Measurements from ENCODE around the gene OR56A5. TPM values are rescaled to one million over a fixed set of nuclear protein-coding genes. Genes with fewer than 3 reads are reported as not detected.

OR56A5 gene
- total RNA-seq, 1 donor from 2014 or later: not detected

- TF ChIP-seq CTCF (IDR thresholded peaks at IDR 0.05): no peak
- Mint-ChIP-seq H3K27me3 (ENCODE audit: unreplicated experiment) (no peaks in the 10 kb centered on the region), H3K4me3 (ENCODE audit: unreplicated experiment) (no peak overlapping the region), H3K9me3 (ENCODE audit: unreplicated experiment) (peaks cover 69% of the 10 kb centered on the region), H3K27ac (ENCODE audit: unreplicated experiment) (no peak overlapping the region), H3K36me3 (ENCODE audit: unreplicated experiment) (peaks cover 2% of the 10 kb centered on the region), H3K4me1 (ENCODE audit: unreplicated experiment) (no peaks in the 10 kb centered on the region)
- DNase-seq (ENCODE audit: extremely low spot score, unreplicated experiment): peak; percentile 78
Observed at GRCh38 chr11:5928811-5929210, 39.5 kb downstream of the OR56A5 start.

DNA sequence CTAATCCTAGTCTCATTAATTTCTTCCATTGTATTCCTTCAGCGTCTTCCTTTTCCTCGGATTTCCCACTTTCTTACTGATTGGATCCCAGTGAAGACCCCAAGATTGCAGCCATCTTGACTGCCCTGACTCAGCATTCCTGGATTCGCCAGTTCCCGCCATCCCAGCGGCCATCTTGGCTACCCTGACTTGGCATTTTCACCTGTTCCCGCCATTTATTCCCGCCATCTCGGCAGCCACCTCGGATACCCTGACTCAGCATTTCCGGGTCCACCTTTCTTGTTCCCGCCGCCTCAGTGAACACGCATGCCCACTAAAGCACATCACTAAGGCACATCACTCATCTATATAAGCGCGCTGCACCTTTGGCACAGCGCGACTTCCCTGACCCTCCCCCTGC is 40.0 kb downstream of the OR56A5 start:
- no peak for TF ChIP-seq CTCF (IDR thresholded peaks at IDR 0.05)
- H3K9me3 Mint-ChIP-seq (ENCODE audit: unreplicated experiment): peaks cover 65% of the 10 kb centered on the region
- no peak overlapping the region for H3K4me3 Mint-ChIP-seq (ENCODE audit: unreplicated experiment)
- H3K36me3 Mint-ChIP-seq (ENCODE audit: unreplicated experiment): peaks cover 2% of the 10 kb centered on the region
- H3K4me1 Mint-ChIP-seq (ENCODE audit: unreplicated experiment): no peaks in the 10 kb centered on the region
- H3K27ac Mint-ChIP-seq (ENCODE audit: unreplicated experiment): no peak overlapping the region
- H3K27me3 Mint-ChIP-seq (ENCODE audit: unreplicated experiment): no peaks in the 10 kb centered on the region
- DNase-seq (ENCODE audit: extremely low spot score, unreplicated experiment): no peak

DNA sequence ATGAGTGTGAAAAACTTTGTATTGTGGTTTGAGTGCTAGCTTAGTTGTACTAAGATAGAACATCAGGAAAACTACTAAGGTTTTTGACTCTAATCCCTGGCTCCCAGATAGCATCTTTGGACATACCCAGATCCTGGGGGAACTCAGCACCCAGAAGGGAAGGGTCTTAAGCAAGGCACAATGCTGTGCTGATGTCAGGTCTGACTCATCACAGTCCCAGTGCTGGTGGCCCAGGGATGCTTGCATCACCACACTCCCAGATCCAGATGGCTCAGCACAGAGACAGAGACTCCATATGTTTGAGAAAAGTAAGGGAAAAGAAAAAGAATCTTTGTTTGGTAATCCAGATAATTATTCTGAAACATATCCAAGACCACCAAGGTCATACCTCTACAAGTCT is 44.5 kb downstream of the OR56A5 start:
- no peak for DNase-seq (ENCODE audit: extremely low spot score, unreplicated experiment)
- H3K4me3 Mint-ChIP-seq (ENCODE audit: unreplicated experiment): no peak overlapping the region
- H3K27ac Mint-ChIP-seq (ENCODE audit: unreplicated experiment): no peak overlapping the region
- H3K9me3 Mint-ChIP-seq (ENCODE audit: unreplicated experiment): peaks cover 37% of the 10 kb centered on the region
- no peak for TF ChIP-seq CTCF (IDR thresholded peaks at IDR 0.05)
- H3K36me3 Mint-ChIP-seq (ENCODE audit: unreplicated experiment): no peaks in the 10 kb centered on the region
- no peaks in the 10 kb centered on the region for H3K4me1 Mint-ChIP-seq (ENCODE audit: unreplicated experiment)
- H3K27me3 Mint-ChIP-seq (ENCODE audit: unreplicated experiment): no peaks in the 10 kb centered on the region

DNA sequence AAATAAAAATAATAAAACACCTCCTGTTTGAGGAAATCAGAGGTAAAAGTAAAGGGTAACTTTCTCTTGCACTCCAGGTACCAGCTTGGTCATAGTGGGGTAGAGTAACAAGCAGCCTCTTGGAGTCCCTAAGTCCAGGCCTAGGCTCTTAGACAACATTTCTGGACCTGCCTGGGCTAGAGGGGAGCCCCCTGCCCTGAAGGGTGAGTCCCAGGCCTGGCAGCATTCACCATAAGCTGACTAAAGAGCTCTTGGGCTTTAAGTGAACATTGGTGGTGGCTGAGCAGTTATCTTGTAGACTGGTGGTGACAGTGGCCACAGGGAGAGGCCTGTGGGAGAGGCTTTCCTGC is 44.9 kb downstream of the OR56A5 start:
- TF ChIP-seq CTCF (IDR thresholded peaks at IDR 0.05): no peak
- peaks cover 36% of the 10 kb centered on the region for H3K9me3 Mint-ChIP-seq (ENCODE audit: unreplicated experiment)
- no peak for DNase-seq (ENCODE audit: extremely low spot score, unreplicated experiment)
- H3K27me3 Mint-ChIP-seq (ENCODE audit: unreplicated experiment): no peaks in the 10 kb centered on the region
- no peaks in the 10 kb centered on the region for H3K36me3 Mint-ChIP-seq (ENCODE audit: unreplicated experiment)
- no peak overlapping the region for H3K27ac Mint-ChIP-seq (ENCODE audit: unreplicated experiment)
- no peaks in the 10 kb centered on the region for H3K4me1 Mint-ChIP-seq (ENCODE audit: unreplicated experiment)
- H3K4me3 Mint-ChIP-seq (ENCODE audit: unreplicated experiment): no peak overlapping the region

DNA sequence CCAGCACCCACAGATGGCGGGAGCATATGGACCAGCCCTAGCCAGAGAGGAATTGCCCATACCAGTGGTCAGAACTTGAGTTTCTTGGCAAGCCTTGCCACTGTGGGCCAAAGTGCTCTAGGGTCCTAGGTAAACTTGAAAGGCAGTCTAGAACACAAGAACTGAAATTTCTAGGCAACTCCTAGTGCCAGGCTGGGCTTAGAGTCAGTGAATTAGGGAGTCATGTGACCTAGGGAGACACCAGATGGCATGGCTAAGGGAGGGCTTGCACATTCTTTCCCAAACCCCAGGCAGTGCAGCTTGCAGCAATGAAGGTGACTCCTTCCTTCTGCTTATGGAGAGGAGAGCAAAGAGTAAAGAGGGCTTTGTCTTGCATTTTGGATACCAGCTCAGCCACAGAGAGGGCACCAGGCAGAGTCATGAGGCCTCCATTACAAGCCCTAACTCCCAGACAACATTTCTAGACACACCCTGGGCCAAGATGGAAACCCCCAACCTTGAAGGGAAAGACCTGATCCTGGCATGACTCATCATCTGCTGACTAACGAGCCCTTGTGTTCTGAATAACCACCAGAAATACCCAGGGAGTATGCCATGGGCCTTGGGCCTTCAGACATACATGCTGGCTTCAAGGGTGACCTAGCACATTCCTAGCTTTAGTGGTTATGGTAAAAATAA is 45.4 kb downstream of the OR56A5 start:
- DNase-seq (ENCODE audit: extremely low spot score, unreplicated experiment): no peak
- H3K27ac Mint-ChIP-seq (ENCODE audit: unreplicated experiment): no peak overlapping the region
- peaks cover 34% of the 10 kb centered on the region for H3K9me3 Mint-ChIP-seq (ENCODE audit: unreplicated experiment)
- H3K4me1 Mint-ChIP-seq (ENCODE audit: unreplicated experiment): no peaks in the 10 kb centered on the region
- H3K27me3 Mint-ChIP-seq (ENCODE audit: unreplicated experiment): no peaks in the 10 kb centered on the region
- no peaks in the 10 kb centered on the region for H3K36me3 Mint-ChIP-seq (ENCODE audit: unreplicated experiment)
- no peak for TF ChIP-seq CTCF (IDR thresholded peaks at IDR 0.05)
- no peak overlapping the region for H3K4me3 Mint-ChIP-seq (ENCODE audit: unreplicated experiment)

Other genes with a start within 250 kb of the OR56A5 start
- not detected in 2 replicates for gene OR56B1, start 232.0 kb downstream of the OR56A5 start, total RNA-seq
- not detected in 2 replicates for gene OR52N4, start 214.3 kb downstream of the OR56A5 start, total RNA-seq
- gene OR52N5, start 185.1 kb downstream of the OR56A5 start, total RNA-seq: not detected in 2 replicates
- not detected in 2 replicates for gene OR52N1, start 177.2 kb downstream of the OR56A5 start, total RNA-seq
- not detected in 2 replicates for gene OR52N2, start 159.6 kb downstream of the OR56A5 start, total RNA-seq
- not detected in 2 replicates for gene OR52E6, start 126.6 kb downstream of the OR56A5 start, total RNA-seq
- not detected in 2 replicates for gene OR52E8, start 110.8 kb downstream of the OR56A5 start, total RNA-seq
- not detected in 2 replicates for gene OR52E4, start 87.9 kb downstream of the OR56A5 start, total RNA-seq
- not detected in 2 replicates for gene OR52E5, start 75.3 kb downstream of the OR56A5 start, total RNA-seq
- gene OR56A3, start 26.2 kb downstream of the OR56A5 start, total RNA-seq: not detected in 2 replicates
- gene OR52L1, start 18.5 kb upstream of the OR56A5 start, total RNA-seq: not detected in 2 replicates
- 0.08 and 0.10 TPM in 2 replicates for gene OR56A4, start 38.5 kb upstream of the OR56A5 start, total RNA-seq
- gene OR56A1, start 62.3 kb upstream of the OR56A5 start, total RNA-seq: not detected in 2 replicates
- gene OR56B4, start 139.2 kb upstream of the OR56A5 start, total RNA-seq: not detected in 2 replicates
- gene OR52B2, start 201.8 kb upstream of the OR56A5 start, total RNA-seq: not detected in 2 replicates
- gene OR52W1, start 230.7 kb upstream of the OR56A5 start, total RNA-seq: not detected in 2 replicates
- gene C11orf42, start 237.1 kb upstream of the OR56A5 start, total RNA-seq: not detected in 2 replicates